Thyroid gland (tissue), 4 donors: ENCODE measurements around the gene CDC123.
"Not testable (repeated sequence)": the region's sequence is repeated elsewhere in the genome, so short reads cannot be mapped to it uniquely, and the experiment has no call there.

ENCODE experiments used
- POLR2A ChIP-seq, 2 donors: fragments of 450-650 bp; IDR thresholded peaks; one replicate each; pipeline ENCODE4 v1.6.1; 2017; ENCODE audit warnings: antibody characterized with exemption in 2 of 2, mild to moderate bottlenecking in 2 of 2, moderate library complexity in 1 of 2
- TF ChIP-seq, protein P1 (sequence below), 6 experiments: fragments of 200-600 bp in 3 of 6; fragments of 450-650 bp in 3 of 6; sonication (generic) in 3 of 6; IDR thresholded peaks; one replicate each; pipeline ENCODE4 v1.5.1; 2016 to 2019; ENCODE audit warnings: antibody characterized with exemption in 6 of 6, mild to moderate bottlenecking in 2 of 6, inconsistent platforms in 1 of 6, moderate library complexity in 1 of 6

- TF ChIP-seq, protein P1, sequence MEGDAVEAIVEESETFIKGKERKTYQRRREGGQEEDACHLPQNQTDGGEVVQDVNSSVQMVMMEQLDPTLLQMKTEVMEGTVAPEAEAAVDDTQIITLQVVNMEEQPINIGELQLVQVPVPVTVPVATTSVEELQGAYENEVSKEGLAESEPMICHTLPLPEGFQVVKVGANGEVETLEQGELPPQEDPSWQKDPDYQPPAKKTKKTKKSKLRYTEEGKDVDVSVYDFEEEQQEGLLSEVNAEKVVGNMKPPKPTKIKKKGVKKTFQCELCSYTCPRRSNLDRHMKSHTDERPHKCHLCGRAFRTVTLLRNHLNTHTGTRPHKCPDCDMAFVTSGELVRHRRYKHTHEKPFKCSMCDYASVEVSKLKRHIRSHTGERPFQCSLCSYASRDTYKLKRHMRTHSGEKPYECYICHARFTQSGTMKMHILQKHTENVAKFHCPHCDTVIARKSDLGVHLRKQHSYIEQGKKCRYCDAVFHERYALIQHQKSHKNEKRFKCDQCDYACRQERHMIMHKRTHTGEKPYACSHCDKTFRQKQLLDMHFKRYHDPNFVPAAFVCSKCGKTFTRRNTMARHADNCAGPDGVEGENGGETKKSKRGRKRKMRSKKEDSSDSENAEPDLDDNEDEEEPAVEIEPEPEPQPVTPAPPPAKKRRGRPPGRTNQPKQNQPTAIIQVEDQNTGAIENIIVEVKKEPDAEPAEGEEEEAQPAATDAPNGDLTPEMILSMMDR (IDR thresholded peaks at IDR 0.05) = not testable (repeated sequence)
- not testable (repeated sequence) for TF ChIP-seq POLR2A (IDR thresholded peaks at IDR 0.05)
Measured at GRCh38 chr10:12250702-12251101, 54.7 kb downstream of the CDC123 start.
